HepG2 (cell line): ENCODE results near the gene HEPHL1.

ENCODE experiments used
- RXRB ChIP-seq: IDR thresholded peaks from 2 replicates; pipeline ENCODE4 v1.6.1; 2016; ENCODE audit warnings: borderline replicate concordance, missing genetic modification reagents, missing compliant biosample characterization
- TF ChIP-seq, protein P1 (sequence below): sonication (generic); formaldehyde crosslinking; conservative IDR thresholded peaks from 2 replicates; pipeline ENCODE4 v1.4.0; 2020; ENCODE audit warnings: missing genetic modification reagents

- TF ChIP-seq, protein P1, sequence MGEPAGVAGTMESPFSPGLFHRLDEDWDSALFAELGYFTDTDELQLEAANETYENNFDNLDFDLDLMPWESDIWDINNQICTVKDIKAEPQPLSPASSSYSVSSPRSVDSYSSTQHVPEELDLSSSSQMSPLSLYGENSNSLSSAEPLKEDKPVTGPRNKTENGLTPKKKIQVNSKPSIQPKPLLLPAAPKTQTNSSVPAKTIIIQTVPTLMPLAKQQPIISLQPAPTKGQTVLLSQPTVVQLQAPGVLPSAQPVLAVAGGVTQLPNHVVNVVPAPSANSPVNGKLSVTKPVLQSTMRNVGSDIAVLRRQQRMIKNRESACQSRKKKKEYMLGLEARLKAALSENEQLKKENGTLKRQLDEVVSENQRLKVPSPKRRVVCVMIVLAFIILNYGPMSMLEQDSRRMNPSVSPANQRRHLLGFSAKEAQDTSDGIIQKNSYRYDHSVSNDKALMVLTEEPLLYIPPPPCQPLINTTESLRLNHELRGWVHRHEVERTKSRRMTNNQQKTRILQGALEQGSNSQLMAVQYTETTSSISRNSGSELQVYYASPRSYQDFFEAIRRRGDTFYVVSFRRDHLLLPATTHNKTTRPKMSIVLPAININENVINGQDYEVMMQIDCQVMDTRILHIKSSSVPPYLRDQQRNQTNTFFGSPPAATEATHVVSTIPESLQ (CRISPR knock-in tag) = no peak
- no peak for TF ChIP-seq RXRB (CRISPR knock-in tag)
These were observed 8.9 kb downstream of the HEPHL1 start for GRCh38 chr11:94030059-94030458.
